ENCODE results near the gene LTC4S.

DNA sequence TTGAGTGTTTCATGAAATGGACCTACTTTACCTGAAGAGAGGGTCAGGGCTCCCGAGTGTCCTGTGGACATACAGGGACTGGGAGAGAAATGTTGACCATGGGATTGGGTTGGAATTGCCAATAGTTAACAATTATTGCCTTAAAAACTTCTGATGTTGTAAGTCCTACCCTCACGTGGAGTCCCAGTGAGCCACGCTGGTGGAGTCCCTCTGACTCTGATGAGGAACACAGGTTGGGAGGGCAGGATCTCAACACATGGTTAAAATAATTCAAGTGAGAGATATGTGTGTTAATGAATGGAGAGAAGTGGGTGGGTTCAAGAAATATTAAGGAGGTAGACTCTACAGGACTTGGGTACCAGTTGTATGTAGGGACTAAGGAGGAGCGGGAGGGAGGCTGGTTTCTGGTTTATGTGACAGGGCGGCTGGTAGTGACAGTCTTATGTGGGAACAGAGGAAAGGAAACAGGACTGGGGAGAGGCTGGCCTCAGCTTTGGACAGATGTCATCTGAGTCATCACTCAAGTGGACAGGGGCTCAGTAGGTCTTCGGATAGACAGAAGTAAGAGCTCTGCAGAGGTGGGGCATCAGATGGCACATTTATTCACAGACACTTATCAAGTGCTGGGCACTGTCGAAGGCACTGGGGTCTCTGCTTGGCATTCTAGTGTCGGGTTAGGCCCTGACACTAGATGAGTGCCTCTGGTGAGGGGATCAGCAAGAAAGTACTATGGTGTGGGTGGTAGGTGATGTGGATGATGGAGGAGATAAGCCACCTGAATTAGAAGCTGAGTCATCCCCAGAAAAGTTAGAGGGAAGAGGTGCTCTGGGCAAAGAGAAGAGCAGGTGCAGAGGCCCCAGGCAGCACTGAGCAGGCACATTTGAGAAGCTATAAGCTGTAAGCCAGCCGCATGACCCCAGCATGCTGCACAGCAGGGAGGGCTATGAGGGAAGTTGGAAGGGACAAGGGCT, 33.9 kb upstream of the LTC4S start:
- TF ChIP-seq, protein P1, sequence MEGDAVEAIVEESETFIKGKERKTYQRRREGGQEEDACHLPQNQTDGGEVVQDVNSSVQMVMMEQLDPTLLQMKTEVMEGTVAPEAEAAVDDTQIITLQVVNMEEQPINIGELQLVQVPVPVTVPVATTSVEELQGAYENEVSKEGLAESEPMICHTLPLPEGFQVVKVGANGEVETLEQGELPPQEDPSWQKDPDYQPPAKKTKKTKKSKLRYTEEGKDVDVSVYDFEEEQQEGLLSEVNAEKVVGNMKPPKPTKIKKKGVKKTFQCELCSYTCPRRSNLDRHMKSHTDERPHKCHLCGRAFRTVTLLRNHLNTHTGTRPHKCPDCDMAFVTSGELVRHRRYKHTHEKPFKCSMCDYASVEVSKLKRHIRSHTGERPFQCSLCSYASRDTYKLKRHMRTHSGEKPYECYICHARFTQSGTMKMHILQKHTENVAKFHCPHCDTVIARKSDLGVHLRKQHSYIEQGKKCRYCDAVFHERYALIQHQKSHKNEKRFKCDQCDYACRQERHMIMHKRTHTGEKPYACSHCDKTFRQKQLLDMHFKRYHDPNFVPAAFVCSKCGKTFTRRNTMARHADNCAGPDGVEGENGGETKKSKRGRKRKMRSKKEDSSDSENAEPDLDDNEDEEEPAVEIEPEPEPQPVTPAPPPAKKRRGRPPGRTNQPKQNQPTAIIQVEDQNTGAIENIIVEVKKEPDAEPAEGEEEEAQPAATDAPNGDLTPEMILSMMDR (conservative IDR thresholded peaks at IDR 0.05; ENCODE audit: low read length) = no peak
- no peak for TF ChIP-seq EZH2phosphoT487 (IDR thresholded peaks at IDR 0.05; ENCODE audit: borderline replicate concordance, low read depth, low read length)
